ENCODE results near the gene PGGHG.
"Not testable (repeated sequence)": the region's sequence is repeated elsewhere in the genome, so short reads cannot be mapped to it uniquely, and the experiment has no call there.

The PGGHG gene

GRCh38 chr11:299081-299891, 10.4 kb downstream of the PGGHG start, which contains the start of gene IFITM5:
TSS of gene IFITM5 (minus strand) at chr11:299526. CDS start at chr11:299490, 36 bp downstream.
- DNase-seq: no peak

GRCh38 chr11:299951-300735, 11.2 kb downstream of the PGGHG start:
- no peak for DNase-seq

DNA sequence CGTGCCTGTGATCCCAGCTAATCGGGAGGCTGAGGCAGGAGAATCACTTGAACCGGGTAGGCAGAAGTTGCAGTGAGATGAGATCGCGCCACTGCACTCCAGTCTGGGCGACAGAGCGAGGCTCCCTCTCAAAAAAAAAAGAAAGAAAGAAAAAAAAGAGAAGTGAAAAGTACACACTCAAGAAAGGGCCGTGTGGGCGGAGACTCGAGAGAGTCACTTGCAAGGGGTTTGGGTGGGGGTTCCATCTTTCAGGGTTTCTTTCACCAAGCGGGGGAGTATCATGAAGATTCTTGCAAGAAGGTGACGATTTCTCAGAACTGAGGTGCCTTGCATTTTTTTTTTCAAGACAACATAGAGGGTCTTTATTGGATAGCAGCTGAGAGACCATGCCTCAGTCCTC, 14.4 kb downstream of the PGGHG start:
- peak; percentile 46 for DNase-seq

- DNase-seq: no peak
Measured at GRCh38 chr11:304061-304506, 15.2 kb downstream of the PGGHG start.

DNA sequence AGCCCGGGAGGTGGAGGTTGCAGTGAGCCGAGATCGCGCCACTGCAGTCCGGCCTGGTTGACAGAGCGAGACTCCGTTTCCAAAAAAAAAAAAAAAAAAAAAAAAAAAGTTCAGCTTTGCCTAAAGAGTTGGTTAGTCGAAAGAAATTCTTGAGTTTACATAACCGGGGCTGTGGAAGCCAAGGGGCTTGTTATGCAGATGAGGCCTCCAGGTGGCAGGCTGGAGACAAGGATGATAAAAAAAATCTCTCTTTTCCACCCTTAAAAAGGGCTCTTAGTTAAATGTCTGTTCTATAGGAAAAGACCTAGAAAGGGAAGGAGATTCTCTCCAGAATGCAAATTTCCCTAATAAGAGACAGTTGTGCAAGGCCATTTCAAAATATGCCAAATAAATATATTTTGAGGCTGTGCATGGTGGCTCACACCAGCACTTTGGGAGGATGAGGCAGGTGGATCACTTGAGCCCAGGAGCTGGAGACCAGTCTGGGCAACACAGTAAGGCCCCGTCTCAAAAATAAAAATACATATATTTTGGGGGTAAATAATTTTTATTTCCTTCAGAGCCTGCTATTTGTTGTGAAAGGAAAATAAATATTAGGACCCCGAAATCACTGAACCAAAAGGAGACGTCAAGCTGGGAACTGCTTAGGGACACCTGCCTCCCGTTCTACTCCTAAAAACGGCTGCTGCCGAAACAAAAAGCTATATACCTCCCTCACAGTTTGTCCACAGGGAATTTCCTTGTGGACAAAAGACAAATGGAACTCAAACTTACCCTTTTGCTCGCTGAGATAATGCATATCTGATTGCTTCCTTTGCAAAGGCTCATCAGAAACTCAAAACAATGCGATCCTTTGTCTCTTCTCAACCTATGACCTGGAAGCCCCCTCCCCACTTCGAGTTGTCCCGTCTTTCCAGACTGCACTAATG, 16.3 kb downstream of the PGGHG start:
- DNase-seq: peak; percentile 65

GRCh38 chr11:305844-306211, 16.9 kb downstream of the PGGHG start:
- DNase-seq: no peak

DNA sequence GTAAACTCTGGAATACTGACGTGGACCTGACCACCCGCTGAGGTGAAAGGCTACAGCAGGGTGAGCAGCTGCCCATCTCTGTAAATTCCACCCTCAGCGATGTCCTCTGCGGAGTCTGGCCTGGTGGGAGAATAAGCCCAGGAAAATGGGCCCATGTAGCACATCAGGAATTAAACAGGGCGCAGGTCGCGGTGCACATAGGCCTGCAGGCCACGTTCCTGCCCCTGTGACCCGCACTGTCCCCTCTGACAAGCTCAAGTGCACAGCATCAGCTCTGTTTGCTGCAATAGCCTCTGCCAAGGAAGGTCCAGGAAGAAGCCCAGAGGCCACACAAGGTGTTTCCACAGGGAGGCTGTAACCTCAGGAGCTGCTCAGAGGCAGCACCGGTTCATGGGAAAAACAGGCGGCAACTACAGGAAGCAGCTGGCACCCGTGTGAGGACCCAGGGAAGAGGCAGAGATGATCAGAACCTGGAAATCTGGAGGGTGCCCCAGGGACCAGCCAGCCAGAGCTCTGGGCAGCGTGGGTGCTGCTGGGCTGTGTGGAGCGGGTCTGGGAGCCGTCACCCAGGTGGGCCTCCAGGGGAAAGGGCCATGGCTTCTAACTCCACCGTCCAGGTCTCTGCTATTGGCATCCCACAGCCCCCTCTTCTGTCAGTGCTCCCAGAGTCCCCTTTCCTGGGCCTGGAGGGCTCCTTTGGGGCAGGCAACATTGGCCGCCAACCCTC, 17.9 kb downstream of the PGGHG start:
- DNase-seq: no peak

- DNase-seq: not testable (repeated sequence)
Measured at GRCh38 chr11:307766-308708, 19.1 kb downstream of the PGGHG start, which contains the start of gene IFITM2. TSS of gene IFITM2 (plus strand) at chr11:307816. CDS start at chr11:308193, 377 bp downstream.

- not testable (repeated sequence) for DNase-seq
Measured at GRCh38 chr11:308740-309665, 20.1 kb downstream of the PGGHG start.

DNA sequence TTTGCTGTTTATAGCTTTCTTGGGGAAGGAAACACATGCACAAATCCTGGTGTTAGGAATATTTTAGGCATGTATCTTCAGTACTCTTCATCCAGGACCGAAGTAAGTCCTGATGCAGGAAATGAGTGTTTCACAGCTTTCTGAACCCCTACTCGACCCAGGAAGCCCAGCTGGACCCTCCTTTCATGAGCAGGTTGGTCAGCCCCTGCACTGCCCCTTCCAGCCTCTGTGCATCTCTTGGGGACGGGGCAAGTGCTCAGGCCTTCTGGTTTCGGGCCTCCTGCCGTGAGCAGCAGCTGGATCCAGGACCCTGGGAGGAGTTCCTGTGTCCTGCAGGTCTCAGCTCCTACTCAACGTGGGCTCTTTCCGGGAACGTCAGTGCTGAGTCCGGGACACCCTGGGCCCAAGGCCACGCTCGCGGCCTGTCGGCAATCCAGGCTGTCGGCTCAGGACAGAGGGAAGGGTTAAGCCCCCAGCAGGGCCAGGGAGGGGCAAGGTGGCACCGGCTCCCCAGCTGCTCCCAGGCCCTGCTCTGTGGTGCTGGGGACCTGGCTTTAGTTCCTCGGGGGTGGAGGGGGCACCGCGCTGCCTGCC, 21.1 kb downstream of the PGGHG start:
- not testable (repeated sequence) for DNase-seq

DNA sequence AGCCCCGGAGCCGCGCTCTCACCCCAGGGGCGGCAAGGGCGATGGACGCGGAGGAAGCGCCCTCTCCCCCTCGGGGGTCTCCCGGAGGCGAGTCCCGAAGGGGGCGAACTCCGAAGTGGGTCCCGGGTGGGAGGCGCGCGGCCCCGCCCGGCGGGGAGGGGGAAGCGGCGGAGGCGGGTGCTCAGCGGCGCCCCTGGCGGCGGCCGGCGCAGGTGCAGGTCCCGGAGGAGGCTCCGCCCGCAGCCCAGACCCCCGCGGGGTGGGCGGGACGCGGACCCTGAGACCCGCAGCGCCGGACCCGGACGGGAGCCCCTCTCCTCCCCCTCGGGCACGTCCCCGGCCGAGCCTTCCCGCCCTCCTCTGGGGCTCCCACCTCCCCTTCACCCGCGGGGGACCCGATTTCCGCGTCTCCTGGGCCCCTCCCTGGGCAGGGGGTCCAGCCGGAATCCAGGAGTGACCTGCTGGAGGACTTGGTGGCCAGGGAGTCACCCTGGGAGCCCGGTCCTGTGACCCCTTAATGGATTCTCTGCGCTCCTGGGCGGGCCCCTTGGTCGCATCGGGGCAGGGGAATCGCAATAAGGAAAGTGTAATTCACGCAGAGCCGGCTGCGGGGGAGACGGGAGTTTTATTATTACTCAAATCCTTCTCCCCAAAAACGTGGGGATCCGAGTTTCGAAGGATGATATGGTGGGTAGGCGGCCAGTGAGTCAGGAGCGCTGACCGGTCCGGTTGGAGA, 22.3 kb downstream of the PGGHG start:
- DNase-seq: not testable (repeated sequence)

DNA sequence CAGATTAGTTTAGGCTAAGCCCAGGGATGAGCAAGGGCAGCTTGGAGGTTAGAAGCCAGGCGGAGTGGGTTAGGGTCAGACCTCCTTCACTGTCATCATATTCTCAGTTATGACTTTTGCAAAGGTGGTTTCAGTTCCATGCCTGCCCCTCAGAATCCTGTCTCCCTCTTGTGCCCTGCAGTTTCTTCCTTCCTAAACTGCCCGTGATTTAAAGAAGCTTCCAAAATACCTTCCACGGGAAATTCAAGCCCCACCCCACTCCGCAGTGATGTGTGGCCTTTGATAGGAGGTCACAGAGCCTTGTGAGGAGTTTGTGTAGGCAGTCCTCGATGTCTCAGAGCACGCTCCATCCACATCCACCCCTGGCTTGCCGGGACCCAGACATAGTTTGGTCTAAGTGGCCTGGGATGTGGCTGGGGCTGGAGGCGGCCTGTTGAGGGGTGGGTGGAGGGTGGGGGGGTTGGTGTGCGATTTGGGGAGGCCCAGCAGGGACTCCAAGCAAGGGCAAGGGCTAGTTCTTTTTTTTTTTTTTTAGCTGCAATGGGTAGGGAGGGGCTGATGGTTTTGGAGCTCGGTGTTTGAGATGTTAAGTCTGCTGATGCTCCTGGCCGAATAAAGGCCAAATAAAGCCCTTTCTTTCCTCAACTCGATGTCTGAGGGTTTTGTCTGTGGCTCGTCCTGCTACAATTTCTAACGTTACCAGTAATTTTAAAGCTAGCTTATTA, 23.3 kb downstream of the PGGHG start:
- no peak for DNase-seq

DNA sequence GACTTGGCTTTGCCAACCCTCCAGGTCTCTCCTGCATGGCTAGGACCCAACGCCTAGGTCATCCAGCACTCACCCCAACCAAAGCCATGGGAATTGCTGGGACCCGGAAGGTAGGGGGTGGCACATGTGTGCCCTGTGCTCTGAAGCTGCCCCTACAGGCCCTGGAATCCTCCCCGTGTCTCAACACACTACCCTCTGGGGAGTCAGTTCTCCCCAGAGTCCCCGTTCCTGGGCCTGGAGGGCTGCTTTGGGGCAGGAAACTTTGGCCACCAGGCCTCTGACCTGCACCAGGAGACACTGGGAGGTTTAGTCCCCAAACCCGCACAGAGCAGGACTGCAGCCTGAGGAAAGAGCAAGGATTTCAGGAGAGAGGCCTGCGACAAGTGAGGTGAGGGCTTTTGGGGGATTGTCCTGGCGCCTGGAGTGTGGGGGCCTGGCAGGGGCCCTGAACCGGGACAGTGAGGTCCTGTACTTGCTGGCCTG, 24.4 kb downstream of the PGGHG start:
- DNase-seq: peak; percentile 0

DNA sequence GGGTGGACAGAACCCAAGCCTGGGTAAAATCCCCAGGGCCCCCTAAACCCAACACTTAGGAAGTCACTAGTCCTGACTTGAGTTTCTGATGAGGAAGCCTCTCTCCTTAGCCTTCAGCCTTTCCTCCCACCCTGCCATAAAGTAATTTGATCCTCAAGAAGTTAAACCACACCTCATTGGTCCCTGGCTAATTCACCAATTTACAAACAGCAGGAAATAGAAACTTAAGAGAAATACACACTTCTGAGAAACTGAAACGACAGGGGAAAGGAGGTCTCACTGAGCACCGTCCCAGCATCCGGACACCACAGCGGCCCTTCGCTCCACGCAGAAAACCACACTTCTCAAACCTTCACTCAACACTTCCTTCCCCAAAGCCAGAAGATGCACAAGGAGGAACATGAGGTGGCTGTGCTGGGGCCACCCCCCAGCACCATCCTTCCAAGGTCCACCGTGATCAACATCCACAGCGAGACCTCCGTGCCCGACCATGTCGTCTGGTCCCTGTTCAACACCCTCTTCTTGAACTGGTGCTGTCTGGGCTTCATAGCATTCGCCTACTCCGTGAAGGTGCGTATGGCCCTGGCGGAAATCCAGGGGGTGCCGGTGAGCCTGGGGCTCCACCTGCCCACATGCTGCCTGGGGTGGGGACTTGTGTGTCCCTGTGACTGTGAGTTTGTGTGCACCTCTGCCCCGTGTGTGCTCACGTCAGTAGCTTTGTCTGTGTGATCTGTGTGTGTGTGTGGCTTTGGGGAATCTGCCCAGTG, 25.0 kb downstream of the PGGHG start, which contains the start of gene IFITM1:
Gene IFITM1, plus strand, starts transcription at position 254 of the 767 bp plus-strand sequence. Its CDS starts 131 bp downstream, at position 385.
- DNase-seq: peak; percentile 3

- not testable (repeated sequence) for DNase-seq
Measured at GRCh38 chr11:314554-314875, 25.6 kb downstream of the PGGHG start.

DNA sequence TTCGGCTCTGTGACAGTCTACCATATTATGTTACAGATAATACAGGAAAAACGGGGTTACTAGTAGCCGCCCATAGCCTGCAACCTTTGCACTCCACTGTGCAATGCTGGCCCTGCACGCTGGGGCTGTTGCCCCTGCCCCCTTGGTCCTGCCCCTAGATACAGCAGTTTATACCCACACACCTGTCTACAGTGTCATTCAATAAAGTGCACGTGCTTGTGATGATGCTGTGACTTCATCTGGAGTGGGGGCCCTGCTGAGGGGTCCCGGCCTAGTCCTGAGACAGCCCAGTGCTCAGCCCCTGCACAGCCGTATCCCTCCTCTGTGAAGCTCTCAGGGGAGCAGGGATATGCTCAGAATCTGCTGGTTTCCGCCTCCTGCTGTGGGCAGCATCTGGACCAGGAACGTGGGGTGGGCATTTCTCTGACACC, 26.1 kb downstream of the PGGHG start:
- DNase-seq: no peak

DNA sequence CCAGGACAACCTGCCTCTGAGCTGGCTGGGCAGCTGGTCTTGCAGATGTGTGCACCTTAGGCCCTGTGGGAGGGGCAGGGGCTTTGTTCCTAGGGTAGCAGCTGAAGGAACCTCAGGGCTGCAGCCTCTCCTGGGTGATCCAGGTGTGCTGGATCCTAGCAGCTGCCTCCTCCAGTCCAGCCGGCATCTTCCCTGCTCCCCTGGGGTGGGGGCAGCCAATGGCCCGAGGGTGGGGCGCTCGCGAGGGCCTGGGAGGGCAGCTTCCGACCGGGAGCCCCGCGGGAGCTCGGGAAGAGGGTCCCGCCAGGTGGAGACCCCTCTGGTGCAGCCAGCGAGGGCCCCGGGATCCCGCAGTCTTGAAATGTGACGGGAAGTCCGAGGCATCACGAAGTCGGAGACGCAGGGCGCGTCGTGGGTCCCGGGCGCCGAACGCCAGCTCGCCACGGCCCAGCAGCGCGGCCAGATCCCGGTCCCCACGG, 26.6 kb downstream of the PGGHG start:
- DNase-seq: no peak

All from RPMI8226 (cell line).